Kidney tubule cell (primary cell): ENCODE measurements around the gene KCNQ1.

ENCODE experiments used
- DNase-seq: peaks from one replicate; pipeline ENCODE4 v3.0.0-alpha.2; 2018; ENCODE audit warnings: low spot score

KCNQ1 gene

DNA sequence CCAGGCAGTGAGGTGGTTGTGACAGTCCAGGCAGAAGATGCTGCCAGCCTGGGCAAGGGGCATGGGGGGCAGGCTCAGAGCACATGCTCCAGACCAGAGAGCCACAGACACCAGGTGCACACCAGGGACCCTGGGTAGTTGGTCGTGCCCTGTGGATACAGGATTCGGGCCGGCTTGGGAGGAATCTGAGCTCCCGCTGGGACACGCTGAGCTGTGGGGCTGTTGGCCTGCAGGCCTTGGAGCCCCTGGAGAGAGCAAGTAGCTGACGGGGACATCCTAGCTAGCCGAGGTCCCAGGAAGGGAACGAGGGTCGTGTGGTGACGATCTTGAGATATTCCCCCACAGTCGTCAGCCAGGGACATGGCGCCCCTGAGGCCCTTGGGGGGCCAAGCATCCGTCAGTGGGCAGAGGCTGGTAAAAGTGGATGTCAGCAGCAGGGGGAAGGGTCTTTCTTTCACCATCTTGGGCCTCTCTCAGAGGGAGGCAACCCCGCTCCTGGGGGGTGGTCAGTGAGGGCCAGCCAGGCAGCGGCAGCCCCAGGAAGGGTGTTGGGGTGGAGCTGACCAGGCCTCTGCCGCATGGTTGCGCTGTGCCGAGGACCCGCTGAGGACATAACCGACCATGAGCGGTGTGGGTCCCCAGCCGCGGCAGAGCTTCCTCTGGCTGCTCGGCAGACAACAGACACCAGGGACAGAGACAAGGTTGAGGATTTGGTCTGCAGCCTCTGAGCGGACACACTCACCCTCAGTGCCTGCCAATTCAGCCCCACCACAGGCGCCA, 396.8 kb downstream of the KCNQ1 start:
- no peak for DNase-seq

DNA sequence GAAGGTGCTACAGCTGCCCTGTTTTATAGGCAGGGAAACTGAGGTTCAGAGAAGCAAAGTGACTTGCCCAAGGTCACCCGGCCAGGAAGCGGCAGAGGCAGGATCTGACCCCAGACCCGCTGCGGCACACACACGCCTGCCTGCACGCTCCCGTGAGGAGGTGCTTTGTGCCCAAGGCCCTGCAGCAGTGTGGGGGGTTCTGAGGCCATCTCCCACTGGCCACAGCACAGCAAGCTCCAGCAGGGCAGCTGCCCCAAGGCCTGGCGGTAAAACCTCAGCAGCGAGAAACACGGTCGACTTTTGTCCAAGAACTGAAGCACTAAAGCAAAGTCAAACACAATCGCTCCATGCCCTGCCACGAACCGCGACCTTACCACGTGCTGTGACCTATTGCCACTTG, 398.1 kb downstream of the KCNQ1 start:
- DNase-seq, result no peak

GRCh38 chr11:2843551-2843950, 398.7 kb downstream of the KCNQ1 start:
- no peak for DNase-seq

GRCh38 chr11:2844116-2844842, 399.5 kb downstream of the KCNQ1 start:
- no peak for DNase-seq

DNA sequence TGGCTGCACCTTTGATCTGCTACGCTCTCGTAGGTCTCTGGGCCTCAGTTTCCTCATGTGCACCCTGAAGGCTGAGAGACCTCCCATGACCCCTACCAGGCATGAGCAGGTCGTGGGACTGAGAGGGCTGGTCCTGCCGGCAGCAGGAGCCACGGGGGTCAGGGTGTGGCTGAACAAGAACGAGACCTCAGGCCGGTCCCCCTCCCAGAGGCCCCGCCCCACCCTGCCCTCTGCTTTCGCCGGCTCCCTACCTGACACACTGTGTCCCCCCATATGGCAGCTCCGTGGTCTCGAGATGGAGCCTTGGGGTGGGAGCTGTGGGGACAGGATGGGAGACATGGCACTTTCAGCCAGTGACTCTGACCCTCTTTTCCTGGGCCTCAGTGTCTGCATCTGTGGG, 400.2 kb downstream of the KCNQ1 start:
- no peak for DNase-seq

DNA sequence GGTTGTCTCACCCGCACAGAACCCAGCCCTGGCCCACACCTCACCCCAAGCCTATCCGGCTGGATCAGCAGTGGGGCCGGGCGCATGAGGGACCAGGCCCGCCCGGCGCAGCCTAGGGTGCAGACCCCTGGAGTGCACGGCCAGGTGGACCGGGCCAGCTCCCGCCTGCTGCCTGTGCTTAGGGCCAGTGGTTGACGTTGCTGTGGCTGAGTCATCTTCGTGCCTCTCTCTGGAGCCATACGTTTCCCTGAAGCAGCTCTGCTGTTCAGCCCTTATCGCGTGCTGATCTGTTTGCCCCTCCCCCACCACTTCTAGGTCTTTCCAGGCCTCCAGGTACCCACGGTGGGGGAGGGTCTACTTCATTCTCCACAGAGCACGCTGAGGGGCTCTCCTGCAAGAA, 401.2 kb downstream of the KCNQ1 start:
- no peak for DNase-seq

DNA sequence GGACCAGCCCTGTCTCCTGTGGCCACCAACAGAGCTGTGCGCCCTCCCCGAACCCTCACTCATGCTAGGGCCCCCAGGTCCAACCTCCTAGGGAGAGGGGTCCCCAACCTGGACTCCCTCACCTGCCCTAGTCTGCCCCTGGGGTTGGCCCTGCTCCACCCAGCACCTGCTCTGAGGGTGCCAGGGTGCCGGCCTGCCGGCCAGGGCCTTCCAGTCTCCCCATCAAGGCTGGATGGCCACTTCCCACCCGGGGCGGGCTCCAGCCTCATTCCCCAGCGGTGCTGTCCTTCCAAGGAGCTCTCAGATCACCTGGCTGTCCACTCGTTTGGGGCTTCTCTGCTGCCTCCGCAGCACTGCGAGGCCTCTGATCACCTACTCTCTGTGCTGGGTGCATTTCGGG, 401.7 kb downstream of the KCNQ1 start:
- no peak for DNase-seq

DNA sequence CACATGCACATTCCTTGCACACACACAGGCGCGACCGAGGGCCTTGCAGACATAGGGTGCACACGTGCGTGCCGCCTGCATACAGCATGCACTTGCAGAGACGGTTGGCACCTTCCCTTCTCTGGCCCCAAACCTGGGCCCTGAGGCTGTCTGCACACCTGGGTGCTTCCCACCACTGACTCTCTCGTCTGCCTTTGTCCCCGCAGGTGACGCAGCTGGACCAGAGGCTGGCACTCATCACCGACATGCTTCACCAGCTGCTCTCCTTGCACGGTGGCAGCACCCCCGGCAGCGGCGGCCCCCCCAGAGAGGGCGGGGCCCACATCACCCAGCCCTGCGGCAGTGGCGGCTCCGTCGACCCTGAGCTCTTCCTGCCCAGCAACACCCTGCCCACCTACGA, 402.8 kb downstream of the KCNQ1 start:
- DNase-seq, result no peak

DNA sequence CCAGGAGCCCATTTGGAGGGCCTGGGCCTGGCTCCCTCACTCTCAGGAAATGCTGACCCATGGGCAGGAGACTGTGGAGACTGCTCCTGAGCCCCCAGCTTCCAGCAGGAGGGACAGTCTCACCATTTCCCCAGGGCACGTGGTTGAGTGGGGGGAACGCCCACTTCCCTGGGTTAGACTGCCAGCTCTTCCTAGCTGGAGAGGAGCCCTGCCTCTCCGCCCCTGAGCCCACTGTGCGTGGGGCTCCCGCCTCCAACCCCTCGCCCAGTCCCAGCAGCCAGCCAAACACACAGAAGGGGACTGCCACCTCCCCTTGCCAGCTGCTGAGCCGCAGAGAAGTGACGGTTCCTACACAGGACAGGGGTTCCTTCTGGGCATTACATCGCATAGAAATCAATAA, 403.7 kb downstream of the KCNQ1 start:
- no peak for DNase-seq

GRCh38 chr11:2849994-2850770, 405.4 kb downstream of the KCNQ1 start:
- no peak for DNase-seq

GRCh38 chr11:2853401-2853800, 408.6 kb downstream of the KCNQ1 start:
- DNase-seq, result no peak

DNA sequence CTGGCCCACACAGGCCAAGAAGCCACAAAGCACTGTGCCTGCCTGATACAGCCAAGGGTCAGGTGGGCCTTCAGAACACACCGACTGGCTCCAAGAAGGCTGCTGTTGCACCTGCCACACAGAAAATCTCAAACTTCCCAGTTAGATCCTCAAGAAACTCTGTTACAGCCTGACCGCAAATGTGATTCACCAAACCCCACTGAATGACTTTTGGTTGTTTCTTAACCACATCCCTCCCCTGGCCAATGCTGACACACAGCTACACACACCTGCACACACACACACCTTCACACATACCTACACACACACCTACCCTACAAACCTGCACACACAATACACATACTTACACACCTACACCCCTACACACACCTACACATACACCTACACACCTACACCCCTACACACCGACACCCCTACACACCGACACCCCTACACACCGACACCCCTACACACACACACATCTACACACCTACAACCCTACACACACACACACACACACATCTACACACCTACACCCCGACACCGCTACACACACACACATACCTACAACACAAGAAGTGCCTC, 409.3 kb downstream of the KCNQ1 start:
- DNase-seq, result peak; percentile 4

GRCh38 chr11:2855162-2855561, 410.4 kb downstream of the KCNQ1 start:
- DNase-seq, result no peak

- DNase-seq, result no peak
Observed at GRCh38 chr11:2857276-2857675, 412.5 kb downstream of the KCNQ1 start.

GRCh38 chr11:2857918-2858317, 413.1 kb downstream of the KCNQ1 start:
- no peak for DNase-seq

DNA sequence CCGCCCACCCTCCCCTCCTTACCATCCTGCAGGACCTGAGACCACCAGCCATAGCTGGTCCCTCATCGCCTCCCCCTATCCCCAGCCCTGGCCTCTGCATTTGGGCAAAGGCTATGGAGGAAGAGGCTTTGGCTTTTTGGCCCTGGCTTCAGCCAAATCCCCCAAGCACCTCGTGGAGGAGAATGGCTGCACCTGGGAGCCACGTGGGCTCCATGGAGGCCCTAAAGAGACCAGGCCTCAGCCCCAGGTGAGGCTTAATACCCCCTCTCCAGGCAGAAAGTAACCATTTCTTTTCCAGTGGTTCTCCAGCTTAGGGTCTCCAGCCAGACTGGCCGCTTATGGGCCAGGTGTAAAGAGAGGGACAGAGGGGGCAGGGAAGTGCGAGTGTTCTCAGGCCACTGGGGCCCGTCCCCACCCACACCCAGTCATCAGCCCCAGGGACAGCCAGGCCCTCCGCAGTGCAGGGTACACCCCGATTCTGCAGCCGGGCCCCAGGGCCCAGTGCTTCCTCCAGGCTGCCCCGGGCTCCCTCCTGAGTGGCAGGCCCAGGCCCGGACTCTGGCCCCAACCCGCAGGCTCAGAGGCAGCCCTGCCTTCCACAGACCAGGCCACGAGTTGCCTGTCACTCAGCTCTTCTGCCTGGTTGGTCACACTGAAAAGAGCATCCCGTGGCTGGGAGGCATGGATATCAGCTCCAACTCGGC, 414.3 kb downstream of the KCNQ1 start:
- no peak for DNase-seq

- no peak for DNase-seq
Observed at GRCh38 chr11:2859699-2860037, 414.9 kb downstream of the KCNQ1 start.

DNA sequence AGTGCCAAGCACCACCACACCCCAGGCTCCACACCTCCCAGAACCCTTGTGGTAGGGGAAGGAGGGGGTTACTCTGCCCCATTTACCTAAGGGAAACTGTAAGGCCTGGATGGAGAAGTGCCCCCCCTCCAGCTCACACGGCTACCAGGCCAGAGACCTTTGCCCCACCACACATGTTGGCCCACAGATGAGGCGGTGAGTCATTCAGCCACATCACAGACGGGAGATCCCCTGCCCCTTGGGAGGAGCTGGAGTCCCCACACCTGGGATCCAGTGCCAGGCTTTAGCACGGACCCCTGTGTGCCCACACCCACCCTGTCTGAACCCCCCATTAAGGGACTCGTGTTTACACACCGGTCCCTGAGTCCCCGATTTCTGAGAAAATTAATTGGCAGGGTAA, 415.8 kb downstream of the KCNQ1 start:
- peak; percentile 64 for DNase-seq

- no peak for DNase-seq
Observed at GRCh38 chr11:2862395-2863275, 417.8 kb downstream of the KCNQ1 start.

GRCh38 chr11:2863276-2863618, 418.4 kb downstream of the KCNQ1 start:
- no peak for DNase-seq

DNA sequence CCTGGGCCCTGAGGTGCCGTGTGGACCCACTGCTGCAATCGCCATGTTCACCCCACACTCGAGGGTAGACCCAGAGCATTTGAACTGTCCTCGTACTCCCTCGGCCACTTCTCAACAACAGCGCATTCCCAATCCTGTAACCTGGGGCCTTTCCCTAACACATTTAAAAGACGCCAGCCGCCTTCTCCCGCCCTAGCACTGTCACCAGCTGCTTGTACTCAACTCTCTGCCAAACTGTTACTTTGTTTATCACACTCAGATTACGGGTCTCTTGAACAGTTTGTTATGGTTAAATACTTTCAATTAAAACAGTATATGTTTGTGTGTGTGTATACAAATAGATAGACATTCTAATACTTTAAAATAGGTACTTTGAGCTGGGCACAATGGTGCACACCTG, 420.1 kb downstream of the KCNQ1 start:
- DNase-seq, result no peak
